GM19438 (cell line): Measurements from ENCODE around the gene OXSR1.
"Not testable (repeated sequence)": the region's sequence is repeated elsewhere in the genome, so short reads cannot be mapped to it uniquely, and the experiment has no call there.

Source experiments
- ATAC-seq: cut with Tn5 transposase; IDR thresholded peaks from one replicate; pipeline ENCODE4 v1.9.1; 2021; ENCODE audit warnings: low read depth; ENCODE audit not compliant: unreplicated experiment

The OXSR1 gene

DNA sequence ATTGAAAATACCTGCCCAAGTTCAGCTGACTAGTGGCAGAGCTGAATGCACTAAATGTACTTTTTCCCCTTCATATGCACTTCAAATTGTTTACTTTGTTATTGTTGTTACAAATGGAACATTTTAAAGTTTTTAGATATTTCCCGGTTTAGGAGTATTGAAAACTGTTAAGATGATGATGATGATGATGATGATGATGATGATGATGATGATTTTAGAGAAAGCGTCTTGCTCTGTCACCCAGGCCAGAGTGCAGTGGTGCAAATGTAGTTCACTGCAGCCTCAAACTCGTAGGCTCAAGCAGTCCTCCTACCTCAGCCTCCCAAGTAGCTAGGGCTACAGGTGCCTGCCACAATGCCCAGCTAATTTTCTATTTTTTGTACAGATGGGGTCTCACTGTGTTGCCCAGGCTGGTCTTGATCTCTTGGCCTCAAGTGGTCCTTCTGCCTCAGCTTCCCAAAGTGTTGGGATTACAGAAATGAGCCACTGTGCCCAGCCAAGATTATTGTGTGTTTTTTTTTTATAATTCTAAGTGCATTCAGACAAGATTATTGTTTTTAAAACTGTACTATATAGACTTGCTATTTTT, 54.4 kb downstream of the OXSR1 start:
- ATAC-seq = no peak

DNA sequence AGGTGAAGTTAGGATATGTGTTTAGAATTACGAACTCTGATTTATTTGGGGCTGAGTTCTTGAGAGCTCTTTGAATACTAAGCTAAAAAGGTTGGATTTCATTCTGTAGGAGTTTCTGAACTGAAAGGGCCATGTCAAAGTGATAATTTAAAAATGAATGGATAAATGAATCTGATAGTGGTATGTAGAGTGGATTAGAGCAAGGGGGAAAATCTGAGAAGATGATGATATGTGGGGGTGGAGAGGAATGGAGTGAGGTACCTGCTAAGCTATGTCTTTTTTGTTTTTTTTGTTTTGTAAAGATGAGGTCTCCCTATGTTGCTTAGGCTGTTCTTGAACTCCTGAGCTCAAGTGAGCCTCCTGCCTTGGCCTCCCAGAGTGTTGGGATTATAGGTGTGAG, 55.7 kb downstream of the OXSR1 start:
- ATAC-seq = no peak

DNA sequence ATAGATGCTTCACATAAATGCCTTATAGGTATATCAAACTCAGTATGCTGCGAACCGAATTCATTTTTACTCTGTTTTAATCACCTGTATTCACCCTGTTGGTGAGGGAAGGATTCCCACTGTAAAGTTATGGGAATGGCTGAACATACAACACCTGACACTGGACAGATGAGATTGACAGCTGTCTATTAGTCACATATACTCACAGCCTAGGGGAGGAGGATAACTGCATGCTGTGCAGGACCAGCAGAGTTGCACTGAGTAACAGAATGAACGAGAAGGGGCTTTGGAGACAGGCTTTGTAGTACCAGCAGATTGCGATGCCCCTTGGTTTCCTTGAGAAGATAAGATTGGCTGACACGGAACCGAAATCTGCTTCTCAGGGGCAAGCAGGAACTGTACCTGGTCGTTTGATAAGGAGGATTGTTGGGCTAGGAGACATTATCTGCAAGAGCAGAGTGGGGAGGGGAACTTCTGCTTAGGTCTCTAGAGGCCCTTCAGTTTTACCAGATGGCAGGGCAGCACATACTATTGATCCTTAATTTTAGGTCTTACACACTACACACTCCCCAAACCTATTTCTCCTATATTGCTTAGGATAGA, 56.8 kb downstream of the OXSR1 start:
- ATAC-seq = no peak

DNA sequence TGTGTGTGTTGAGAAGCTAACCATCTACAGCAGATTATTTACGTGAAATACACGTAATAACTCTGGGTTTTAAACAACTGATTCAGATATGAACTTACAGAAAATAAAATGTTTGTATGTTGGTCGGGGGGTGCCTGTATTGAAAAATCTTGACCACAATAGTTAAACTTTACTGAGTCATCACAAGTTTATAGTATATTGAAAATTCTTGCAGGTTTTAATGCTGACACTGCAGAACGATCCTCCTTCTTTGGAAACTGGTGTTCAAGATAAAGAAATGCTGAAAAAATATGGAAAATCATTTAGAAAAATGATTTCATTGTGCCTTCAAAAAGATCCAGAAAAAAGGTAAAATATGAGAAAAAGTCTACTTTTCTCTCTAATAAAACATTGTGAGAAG, 59.0 kb downstream of the OXSR1 start:
- ATAC-seq = no peak

DNA sequence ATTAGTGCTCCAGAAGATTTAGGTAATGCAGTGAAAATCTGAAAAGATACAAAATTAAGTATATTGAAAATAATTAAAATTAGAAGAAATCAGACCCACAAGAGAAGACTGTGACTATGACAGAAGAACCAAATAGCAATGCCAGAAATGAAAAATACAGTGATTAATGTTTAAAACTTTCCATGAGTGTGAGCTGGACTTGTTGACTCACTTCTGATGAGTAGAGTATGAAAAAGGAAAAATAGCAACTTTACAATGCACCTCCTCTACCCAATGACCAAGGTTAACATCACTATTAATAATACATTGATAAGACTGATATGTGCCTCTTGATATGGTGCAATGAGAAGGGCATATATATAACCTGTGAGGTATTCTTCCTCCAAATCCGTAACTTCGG, 60.9 kb downstream of the OXSR1 start:
- ATAC-seq = no peak

DNA sequence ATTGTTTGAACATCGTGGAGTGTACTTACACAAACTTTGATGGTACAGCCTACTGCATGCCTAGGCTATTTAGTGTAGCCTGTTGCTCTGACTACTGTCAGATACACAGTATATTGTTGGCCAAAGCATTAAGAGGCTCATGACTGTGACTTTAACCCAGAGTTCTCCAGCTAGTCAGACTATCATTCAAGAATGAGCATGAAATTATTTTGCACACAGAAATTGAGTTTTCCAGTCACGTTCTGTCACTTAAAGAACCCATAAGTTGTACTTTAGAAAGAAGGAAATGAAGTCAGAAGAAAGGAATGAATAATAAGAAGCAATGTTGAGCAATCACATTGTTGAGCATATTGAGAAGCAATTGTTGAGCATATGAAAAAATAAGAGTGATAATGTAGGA, 62.7 kb downstream of the OXSR1 start:
- no peak for ATAC-seq

DNA sequence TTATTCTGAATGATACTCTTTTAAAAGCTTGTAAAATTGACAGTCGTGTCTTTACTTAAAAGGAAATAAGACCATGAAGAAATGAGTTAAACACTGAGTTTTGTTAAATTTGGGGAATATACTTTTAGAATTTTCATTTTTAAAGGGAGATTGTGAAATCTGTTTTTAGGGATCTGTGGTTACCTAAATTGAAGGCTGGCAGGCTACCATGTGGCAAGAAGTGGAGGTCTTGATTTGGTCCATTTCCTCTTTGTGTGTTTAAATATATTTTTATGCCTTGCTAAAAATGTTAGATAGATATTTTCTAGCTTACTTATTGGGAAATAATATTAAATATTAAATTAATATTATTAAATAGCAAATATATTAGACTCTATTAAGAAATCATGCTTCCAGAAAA, 63.7 kb downstream of the OXSR1 start:
- no peak for ATAC-seq

DNA sequence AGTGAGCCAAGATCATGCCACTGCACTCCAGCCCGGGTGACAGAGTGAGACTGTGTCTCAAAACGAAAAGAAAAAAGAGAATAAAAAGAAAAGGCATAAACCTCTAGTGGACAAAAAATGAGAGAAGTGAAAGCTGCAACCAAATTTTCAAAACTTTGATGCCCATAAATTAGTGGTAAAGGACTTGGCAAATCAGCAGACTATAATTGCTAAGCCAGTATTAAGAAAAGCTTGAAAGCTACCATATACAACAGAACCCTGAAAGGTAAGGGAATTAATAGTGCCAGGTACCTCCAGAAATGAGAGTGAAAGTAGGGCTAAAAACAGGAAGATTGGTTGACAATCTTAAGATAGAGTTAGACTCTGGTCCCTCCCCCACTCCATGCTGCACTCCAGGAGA, 67.4 kb downstream of the OXSR1 start:
- no peak for ATAC-seq

DNA sequence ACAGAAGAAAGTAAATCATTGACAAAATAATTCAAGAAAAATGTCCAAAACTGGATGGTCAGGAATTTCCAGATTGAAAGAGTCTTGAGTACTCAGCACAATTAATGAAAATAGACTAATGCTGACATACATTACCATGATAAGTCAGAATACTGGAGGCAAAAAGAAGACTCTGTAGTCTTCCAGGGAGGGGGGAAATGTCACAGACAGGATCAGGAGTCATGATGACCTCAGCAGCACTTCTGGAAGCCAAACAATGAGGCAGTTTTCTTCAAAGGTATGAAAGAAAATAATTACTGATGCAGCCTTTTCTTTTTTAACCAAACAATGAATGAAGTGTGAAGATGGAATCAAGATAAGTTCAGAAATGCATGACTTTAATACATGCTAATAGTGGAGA, 70.1 kb downstream of the OXSR1 start:
- ATAC-seq = no peak

DNA sequence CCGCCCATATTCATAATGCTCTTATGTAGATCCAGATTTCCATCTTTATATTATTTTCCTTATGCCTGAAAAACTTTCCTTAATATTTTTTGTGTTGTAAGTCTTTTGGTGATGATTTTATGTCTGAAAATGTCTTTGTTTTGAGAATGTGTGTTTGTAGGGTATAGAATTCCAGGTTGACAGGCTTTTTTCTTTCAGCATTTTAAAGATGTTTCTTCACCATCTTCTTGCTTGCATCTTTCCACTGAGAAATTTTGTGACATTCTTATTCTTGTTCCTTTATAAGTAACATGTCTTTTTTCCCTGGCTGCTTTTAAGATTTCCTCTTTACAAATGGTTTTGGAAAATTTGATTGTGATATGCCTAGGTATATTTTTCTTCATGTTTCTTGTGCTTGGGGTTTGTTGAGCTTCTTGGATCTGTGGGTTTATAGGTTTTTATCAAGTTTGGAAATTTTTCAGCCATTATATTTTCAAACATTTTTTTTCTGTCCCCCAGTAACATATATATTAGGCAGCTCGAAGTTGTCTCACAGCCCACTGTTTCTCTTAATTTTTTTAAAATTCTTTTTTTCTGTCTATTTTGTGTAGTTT, 73.2 kb downstream of the OXSR1 start:
- no peak for ATAC-seq

DNA sequence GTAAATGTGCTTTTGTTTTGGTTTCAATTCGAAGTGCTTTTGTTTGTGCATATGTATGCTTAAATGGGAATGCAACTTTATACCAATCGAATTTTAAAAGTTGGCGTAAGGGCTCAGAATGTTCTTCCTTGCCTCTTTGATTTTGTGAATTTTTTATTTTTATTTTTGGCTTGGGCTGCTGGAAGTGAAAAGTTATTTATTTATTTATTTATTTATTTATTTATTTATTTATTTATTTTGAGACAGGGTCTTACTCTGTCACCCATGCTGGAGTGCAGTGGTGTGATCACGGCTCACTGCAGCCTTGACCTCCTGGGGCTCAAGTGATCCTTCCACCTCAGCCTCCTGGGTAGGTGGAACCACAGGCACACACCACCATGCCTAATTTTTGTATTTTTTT, 77.5 kb downstream of the OXSR1 start:
- ATAC-seq = not testable (repeated sequence)

DNA sequence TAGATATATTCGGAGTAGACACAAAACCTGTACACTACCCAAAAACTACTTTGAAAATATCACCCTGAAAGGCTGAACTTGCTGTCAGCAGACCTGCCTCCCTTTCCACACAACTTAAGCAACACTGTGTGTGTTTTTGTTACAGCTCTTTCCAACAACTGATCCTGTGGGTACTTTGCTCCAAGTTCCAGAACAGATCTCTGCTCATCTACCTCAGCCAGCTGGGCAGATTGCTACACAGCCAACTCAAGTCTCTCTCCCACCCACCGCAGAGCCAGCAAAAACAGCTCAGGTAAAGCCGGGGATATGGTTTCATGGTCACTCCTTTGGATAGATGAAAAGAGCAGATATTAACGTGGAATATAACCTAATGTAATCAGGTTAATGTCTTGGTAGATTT, 80.6 kb downstream of the OXSR1 start:
- no peak for ATAC-seq

DNA sequence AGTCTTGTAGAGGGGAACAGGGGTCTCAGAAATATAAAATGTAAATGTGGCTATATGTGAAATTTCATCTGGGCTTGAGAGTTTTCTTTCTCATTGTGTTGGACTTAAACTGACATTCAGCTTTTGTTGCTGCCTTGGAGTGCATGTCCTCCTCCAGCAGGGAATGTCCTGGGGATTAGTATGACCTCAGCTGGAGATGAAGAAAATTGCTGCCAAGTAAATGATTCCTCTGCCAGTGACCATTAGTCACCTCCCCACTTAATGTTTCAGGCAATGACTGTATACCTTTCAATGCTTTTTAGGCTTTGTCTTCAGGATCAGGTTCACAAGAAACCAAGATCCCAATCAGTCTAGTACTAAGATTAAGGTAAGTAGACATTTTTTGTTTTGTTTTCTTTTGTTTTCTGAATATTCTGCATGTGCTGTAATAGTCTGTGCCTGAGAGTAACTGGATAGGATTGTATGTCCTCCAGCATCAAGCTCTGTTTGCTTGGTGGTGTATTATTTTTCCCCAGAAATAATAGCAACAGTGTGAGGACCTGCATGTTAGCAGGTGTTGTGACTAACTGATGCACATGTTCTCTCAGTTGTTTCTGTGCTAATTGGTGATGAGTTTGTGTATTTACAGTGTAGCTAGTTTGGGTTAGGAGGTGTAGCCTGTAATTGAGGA, 82.2 kb downstream of the OXSR1 start:
- ATAC-seq = no peak

DNA sequence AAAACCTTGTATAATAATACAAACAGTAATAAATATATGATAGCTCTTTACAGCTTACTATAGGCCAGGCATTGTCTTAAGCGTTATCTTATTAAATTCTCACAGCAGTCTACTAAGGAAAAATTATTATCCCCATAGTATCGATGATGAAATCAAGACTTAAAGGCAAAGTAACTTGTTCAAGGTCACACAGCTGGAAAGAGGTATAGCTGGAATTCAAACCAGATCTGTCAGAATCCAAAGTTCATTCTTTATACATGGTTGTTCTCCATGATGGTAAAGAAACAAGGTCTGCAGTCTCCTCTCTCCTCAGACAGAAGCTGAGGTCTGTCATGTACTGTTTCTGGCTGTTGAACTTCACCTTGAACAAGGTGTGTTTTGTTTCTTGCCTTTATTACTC, 84.9 kb downstream of the OXSR1 start:
- no peak for ATAC-seq

DNA sequence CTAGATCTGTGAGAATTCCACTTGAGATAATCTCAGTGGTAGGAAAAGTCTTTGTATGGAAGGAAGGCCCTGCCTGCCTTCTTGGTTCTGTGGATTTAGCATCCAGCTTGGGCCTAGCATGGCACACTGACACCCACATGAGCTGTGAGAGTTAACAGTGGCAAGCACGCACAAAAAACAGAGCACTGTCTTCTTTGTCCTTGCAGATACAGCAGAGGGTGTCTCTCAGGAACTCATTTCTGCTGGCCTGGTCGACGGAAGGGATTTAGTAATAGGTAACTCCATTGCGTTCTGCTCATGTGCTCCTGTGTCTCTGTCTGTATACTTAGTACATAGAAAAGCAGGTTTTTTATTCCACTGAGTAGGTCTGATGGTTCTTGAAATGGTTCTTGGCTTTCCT, 85.9 kb downstream of the OXSR1 start:
- ATAC-seq = no peak

DNA sequence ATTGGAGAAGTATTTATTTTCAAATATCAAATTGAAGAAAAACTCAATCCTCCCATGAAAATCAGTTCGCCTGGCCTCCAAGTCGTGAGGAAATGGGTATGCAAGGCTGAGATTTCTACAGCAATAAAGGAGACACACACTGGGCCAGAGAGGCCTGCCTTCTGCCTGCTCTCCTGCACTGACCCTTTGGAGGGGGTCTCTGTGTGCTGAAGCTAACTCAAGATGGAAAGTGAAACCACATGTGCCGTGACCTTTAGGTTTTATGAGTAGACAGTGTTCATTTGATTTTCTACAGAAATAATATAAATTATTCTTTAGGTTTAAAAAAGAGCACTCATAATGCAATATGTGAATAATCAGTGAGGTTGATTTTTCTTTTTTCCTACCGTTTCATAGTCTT, 88.4 kb downstream of the OXSR1 start:
- ATAC-seq = no peak

DNA sequence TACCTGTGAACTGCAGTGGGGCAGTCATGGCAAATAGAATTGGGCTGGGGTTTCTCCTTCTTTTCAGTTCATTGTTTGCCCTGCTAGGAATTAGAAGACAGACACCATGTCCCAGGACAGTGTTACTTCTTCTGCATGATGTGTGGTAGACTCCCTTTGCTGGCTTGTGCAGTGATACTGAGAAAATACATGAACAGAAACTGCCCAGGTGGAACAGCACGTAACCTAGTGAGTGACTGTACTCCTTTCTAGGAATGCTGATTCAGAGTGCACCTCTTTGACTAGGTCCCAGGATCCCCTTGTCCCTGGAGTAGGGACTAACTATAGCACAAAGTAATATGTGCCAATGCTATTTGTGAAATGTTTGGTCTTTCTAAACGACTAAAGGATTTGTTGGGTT, 89.5 kb downstream of the OXSR1 start:
- ATAC-seq = no peak

DNA sequence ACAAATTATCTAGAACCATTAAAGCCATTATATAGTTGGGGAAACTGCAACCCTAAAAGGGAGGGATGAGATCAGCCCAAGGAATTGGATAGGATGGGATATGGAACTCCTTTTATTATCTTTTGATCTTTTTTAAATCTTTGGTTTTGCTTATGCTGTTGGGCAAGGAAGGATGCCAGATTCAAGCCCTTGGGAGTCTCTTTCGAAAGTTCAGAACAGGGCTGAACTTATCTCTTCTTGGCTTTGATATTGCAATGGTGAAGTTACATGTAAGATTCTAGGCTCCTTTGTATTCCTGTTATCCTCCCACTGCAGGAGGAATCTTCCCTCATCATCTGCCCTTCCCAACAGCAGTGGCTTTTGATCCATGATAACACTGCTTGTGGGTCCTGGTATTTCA, 90.3 kb downstream of the OXSR1 start:
- ATAC-seq = no peak

DNA sequence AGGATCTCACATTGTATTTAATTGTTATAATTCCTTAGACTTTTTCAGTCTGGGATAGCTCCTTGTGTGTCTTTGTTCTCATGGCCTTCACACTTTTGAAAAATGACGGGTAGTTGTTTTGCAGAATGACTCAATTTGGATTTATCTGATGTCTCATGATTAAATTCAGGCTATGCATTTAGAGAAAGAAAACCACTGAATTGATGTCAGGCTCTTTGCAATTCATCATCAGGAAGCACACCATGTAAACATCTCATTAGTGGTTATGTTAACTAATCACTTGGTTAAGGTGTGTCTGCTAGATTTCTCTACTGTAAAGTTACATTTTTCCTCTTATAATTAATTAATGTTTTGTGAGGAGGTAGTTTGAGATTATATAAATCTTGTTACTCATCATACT, 92.2 kb downstream of the OXSR1 start:
- ATAC-seq = no peak

DNA sequence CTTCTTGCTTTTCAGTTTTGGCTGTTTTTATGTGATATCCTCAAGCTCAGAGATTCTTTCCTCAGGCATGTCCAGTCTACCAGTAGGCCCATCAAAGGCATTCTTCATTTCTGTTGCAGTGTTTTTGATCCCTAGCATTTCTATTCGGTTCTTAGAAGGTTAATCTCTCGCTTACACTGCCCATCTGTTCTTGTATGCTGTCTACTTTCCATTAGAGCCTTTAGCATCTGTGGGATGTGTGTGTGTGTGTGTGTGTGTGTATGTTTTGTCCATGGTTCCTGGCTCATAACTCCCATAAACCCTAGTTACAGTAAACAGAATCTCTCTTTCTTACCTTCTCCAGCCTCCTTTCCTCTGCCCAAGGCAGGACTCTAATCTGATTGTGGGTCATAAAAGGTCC, 95.1 kb downstream of the OXSR1 start:
- no peak for ATAC-seq

DNA sequence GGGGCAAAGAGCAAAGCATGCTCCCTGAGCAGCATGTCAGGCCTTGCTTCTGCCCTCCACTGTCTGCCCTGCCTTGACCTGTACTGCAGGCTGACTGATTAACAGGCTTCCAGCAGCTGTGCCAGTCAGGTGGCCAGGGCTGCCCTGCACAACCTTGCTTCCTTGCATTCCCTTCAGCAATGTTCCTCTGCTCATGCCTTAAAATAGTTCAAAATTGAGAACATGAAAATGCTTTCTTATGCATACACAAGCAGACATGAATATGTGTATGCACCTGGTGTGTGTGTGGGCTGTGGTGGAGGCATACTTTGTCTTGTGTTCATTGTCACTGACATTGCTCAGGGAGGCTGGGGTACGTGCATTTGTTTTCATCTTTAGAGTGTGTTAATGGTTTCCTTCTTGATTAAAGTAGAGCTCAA, 99.0 kb downstream of the OXSR1 start:
- no peak for ATAC-seq

DNA sequence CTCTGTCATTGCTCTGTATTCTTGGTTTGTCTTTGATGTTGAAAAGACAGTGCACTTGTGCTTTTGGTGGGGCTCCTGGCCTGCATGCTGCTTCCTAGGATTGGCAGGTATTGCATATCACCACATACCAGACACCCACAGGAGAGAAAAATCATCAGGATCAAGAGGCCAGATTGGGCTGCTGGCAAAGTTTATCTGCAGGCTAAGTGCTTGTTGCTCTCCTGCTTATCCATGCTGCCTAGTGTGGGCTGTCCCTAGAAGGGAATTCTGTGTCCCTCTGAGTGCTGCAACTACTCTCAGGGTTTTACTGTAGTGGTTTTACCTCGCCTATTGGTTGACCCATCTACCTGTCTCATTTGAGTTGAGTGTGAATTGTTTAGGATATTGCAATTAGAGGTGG, 99.4 kb downstream of the OXSR1 start:
- no peak for ATAC-seq
